GM21390 (cell line): ENCODE data around the gene SLC2A13.
"Not testable (repeated sequence)": the region's sequence is repeated elsewhere in the genome, so short reads cannot be mapped to it uniquely, and the experiment has no call there.

Source experiments
- ATAC-seq: cut with Tn5 transposase; IDR thresholded peaks from one replicate; pipeline ENCODE4 v1.9.1; 2021; ENCODE audit not compliant: unreplicated experiment

SLC2A13 gene

GRCh38 chr12:40106202-40106533 lies 287 bp upstream of the SLC2A13 start:
- ATAC-seq = peak; percentile 0

GRCh38 chr12:40105265-40105514 lies 691 bp downstream of the SLC2A13 start:
- no peak for ATAC-seq

DNA sequence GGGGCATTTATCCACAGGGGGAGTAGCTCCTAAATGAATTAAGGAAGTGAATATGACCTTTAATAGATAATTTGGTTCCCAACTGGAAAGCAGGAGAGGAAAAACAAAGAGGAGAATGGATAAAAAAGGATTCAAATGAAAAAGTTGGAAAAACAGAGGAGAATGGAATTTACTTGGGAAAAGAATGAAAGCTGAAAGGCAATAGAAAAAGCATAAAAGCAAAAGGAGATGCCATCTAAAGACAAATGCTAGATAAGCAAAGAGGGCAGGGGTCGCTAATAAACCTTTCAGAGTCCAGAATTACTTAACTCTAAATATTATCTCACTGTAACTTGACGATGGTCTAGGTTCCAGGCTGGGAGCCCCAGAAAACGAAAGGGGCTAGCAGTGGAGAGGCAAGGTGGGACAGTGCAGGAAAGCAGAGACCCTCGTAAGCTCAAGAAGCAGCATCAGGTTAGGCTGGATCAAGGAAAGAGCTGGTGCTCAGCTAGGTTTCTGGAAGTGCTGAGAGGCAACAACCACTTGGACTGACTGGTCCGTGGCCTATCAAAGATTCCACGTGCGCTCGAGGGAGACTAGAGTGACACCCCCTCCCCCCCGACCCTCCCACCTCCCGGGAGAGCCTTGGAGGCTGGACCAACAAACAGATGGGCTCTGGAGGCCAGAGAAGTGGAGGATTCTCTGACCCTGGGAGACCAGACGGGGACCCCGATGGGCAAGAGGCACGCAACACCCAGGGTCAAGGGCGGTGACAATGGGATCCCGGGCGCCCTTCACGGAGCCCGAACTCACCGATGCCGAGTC lies 1.2 kb downstream of the SLC2A13 start:
- no peak for ATAC-seq

DNA sequence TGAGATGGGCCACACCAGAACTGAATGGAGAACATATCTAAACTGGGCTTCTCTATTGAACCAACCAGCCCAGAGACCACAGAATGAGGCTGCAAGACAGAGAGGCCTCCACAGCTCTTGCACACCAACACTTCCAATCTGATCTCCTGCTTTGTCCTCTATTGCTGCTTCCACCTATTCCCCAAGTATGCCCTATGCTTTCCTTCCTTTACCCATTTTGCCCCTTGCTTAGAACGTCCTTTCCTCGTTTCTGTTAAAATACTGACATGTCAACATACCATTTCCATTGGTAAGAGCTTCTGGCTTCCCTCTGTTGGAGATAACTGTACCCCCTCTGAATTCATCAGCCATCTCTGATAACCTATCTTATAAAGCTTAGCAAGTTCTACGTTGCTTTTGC lies 2.8 kb downstream of the SLC2A13 start:
- no peak for ATAC-seq

DNA sequence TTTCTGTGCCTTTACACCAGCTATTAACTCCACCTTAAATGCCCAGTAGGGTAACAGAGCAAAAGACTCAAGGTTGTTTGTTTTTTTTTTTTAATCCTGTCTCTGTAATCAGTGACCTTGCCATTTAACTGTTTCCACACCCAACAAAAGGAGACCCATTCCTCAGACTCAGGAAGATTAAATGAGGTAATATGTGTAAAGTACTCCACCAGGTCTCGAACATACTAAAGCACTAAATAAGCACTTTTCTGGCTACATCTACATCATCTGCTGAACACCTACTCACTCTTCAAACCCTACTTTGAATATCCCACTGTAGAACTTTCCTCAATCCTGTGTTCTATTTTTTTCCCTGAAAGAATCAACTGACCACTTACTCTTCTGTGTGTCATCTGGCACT lies 4.1 kb downstream of the SLC2A13 start:
- ATAC-seq = no peak

- ATAC-seq = no peak
These were observed 6.4 kb downstream of the SLC2A13 start for GRCh38 chr12:40099423-40099853.

DNA sequence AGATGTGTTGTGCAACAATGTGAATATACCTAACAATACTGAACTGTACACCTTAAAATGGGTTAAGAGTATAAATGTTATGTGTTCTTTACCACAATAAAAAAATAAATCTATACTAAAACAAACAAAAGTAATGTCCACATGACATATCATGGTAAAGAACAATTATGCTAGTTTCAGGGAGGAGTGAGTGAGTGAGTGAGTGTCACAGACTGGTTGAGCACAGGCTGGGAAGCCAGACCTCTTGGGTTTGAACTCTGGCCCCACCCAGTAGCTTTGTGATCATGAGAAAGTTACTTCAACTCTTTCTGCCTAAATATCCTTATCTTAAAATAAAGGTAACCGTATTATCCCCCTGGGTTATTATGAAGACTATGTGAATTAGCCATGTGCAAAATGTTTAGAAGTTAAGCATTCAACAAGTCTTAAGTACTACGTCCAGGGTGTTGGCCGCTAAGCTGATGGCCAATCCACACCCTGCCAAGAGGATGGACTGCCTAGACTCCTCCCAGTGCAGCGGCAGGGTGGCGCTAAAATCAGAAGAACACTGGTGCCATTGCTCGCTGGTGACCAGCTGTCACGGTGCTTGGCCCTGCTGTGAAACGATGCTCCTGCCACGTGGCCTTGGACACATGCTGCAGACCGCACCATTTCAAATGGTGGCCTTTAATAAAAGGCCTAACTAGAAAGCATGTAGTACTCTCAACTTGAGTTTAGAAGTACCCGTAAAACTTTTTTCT lies 7.3 kb downstream of the SLC2A13 start:
- no peak for ATAC-seq

GRCh38 chr12:40093512-40093911 lies 12.4 kb downstream of the SLC2A13 start:
- ATAC-seq = no peak

- ATAC-seq = no peak
These were observed 19.4 kb downstream of the SLC2A13 start for GRCh38 chr12:40086471-40086870.

GRCh38 chr12:40078266-40078665 lies 27.6 kb downstream of the SLC2A13 start:
- ATAC-seq = no peak

GRCh38 chr12:40075458-40075857 lies 30.4 kb downstream of the SLC2A13 start:
- no peak for ATAC-seq

- no peak for ATAC-seq
These were observed 37.5 kb downstream of the SLC2A13 start for GRCh38 chr12:40068416-40068815.

DNA sequence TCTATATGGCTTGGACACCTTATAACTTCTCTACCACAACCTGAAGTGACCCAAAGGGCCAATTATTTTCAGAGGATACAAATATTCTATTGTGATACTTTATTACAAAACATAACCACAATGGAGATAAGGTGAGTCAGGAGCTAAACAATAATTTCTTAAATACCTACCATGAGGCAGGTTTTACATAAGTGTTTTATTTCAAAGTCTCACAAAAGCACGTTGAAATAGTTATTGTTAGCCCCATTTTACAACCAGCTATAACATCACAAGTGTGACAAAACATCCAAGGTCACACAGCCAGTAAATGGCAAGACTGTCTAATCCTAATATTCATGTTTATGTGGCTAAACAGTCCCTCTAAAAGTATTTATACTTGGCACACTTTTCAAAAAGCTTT lies 40.2 kb downstream of the SLC2A13 start:
- ATAC-seq = no peak

GRCh38 chr12:40063414-40063813 lies 42.5 kb downstream of the SLC2A13 start:
- no peak for ATAC-seq

GRCh38 chr12:40058721-40059190 lies 47.1 kb downstream of the SLC2A13 start:
- ATAC-seq = no peak

DNA sequence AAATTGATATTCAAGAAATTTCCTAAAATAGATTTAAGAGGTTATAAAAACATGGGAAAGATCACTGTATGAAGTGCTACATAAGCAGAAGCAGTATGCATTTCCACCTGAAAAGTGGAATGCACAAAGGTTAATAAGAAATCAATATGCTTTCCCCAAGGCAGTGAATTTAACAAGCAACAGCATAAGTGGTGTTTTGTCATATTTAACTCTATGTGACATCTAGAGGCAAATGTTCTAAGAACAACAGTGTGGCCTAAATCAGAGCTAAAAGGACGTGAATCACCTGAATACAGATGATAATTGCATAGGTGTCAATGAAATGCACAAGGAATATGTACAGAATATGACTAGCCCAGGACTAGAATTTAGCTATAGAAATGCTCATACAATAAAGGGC lies 49.5 kb downstream of the SLC2A13 start:
- no peak for ATAC-seq

GRCh38 chr12:40055776-40056175 lies 50.1 kb downstream of the SLC2A13 start:
- ATAC-seq = no peak

DNA sequence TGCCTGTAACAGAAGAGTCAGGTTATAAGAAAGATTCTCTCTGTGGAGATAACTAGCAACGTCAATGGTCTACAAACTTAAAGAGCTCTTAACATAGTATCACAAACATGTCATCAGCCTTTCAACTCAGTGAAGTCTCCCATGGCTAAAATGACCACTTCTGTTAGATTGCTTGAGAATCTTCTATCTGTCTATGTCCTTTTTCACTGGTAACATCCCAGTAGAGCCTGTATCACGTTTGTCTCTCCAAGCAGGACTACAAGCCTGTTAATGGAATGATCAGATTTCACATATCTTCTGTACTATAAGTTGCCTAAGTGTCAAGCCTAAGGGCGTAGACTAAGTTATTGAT lies 50.7 kb downstream of the SLC2A13 start:
- ATAC-seq = no peak

- no peak for ATAC-seq
These were observed 51.2 kb downstream of the SLC2A13 start for GRCh38 chr12:40054555-40055227.

- ATAC-seq = peak; percentile 46
These were observed 56.6 kb downstream of the SLC2A13 start for GRCh38 chr12:40049268-40049667.

DNA sequence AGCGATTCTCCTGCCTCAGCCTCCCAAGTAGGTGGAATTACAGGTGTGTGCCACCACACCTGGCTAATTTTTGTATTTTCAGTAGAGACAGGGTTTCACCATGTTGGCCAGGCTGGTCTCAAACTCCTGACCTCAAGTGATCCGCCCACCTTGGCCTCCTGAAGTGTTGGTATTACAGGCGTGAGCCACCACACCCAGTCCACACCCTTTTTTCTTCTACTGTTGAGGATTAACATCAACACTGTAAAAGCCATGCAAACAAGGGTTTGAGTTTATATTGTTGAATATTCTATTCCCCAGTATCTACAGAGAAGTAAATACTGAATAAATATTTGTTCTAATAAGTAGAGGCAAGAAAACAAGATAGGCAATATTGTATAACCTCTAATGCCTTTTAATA lies 58.9 kb downstream of the SLC2A13 start:
- ATAC-seq = not testable (repeated sequence)

DNA sequence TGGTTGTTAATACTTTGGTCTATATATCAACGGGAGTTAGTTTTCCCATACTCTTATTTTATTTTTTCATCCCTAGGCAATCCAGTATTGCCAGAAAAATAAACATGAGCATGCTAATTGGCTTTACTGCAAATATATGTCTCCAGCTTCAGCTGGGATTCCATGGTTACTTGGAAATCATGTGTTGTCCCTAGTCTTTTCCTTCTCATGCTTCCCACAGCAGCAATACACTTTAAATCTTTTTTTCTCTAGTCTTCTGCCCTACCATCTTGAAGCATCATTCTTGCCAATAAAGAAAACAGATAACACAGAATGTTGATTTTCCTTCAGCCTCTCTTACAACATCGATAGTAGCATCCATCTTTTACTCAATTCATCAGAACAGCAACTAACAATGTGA lies 60.2 kb downstream of the SLC2A13 start:
- ATAC-seq = no peak
